GM18498 (cell line): ENCODE data around the gene AFF4.
"Not testable (repeated sequence)": the region's sequence is repeated elsewhere in the genome, so short reads cannot be mapped to it uniquely, and the experiment has no call there.

Experiments used
- ATAC-seq: cut with Tn5 transposase; IDR thresholded peaks from one replicate; pipeline ENCODE4 v1.9.1; 2021; ENCODE audit warnings: mild to moderate bottlenecking, moderate library complexity; ENCODE audit not compliant: unreplicated experiment

AFF4 gene

DNA sequence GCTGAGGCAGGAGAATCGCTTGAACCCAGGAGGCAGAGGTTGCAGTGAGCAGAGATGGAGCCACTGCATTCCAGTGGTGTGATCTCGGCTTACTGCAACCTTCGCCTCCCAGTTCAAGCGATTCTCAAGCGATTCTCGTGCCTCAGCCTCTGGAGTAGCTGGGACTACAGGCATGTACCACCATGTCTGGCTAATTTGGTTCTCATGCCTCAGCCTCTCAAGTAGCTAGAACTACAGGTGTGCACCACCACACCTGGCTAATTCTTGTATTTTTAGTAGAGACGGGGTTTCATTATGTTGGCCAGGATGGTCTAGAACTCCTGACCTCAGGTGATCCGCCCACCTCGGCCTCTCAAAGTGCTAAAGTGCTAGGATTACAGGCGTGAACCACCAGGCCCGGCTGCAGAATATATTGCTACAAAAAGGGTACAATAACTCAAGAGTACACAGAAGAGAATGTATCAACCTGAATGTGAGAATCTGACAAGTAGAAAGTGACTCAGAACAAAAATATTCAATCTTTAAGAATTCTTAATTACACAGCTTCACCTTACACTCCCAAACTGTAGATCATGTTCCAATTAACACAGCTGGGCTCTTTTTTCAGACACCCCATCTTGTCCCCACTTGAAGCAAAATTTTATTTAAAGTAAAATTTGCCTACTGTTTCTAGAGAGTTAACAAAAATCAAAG lies 2.2 kb downstream of the AFF4 start:
- not testable (repeated sequence) for ATAC-seq

DNA sequence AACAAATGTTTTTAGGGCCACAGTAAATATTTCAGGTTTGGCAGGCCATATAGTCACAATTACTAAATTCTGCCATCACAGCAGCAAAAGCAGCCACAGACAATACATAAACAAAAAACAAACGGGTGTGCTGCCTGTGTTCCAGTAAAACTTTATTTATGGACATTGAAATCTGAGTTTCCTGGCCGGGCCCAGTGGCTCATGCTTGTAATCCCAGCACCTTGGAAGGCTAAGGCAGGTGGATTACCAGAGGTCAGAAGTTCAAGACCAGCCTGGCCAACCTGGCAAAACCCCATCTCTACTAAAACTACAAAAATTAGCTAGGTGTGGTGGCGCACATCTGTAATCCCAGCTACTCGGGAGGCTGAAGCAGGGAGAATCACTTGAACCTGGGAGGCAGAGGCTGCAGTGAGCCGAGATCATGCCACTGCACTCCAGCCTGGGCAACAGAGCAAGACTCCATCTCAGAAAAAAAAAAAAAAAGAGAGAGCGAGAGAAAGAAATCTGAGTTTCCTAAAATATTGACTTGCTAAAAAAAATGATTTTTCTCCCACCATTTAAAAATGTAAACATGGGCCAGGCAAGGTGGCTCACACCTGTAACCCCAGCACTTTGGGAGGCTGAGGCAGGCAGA lies 7.2 kb downstream of the AFF4 start:
- ATAC-seq, result not testable (repeated sequence)

DNA sequence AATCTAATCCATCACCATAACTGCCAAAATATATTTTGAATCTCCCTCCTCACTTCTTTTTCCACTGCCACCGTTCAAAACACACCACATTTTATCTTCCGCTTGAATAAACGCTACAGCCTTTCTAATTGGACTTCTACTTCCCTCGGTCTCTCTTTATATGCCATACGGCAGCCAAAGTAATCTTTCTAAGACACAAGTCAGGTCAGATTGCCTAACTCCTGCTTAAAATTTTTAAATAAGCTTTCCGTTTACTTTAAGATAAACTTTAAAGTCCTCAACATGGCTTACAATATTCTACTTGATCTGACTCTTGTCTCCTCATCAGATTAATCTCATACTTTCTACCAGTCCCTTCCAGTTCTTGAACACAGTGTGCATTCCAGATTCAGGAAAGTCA lies 9.7 kb downstream of the AFF4 start:
- no peak for ATAC-seq

DNA sequence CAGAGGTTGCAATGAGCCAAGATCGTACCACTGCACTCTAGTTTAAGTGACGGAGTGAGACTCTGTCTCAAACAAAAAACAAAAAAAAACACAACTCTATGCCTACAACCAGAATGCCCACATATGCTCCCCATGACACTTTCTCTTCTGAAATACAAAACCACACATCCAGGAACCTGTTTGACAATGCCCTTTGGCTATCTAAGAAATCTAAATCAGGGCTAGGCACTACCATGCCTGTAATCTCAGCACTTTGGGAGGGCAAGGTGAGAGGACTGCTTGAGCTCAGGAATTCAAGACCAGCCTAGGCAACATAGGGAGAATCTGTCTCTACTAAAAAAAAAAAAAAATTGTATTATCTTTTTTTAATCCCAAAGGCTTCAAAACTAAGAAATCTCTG lies 10.6 kb downstream of the AFF4 start:
- no peak for ATAC-seq

DNA sequence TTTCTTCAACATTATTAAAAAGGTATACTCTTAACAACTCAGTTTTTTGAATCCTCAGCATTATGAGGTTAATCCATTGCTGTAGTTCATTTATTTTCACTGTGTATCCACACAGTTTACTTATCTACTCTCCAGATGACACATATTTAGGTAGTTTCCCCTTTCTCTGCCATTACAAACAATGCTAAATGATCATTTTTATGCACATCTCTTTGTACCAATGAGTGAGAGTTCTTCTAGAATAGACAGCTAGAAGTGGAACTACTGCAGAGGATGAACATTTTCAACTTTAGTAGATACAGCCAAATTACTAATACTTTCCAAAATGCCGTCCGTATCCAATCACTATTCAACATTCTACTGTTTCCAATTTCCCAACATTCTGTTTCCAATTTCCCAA lies 11.5 kb downstream of the AFF4 start:
- ATAC-seq, result no peak

DNA sequence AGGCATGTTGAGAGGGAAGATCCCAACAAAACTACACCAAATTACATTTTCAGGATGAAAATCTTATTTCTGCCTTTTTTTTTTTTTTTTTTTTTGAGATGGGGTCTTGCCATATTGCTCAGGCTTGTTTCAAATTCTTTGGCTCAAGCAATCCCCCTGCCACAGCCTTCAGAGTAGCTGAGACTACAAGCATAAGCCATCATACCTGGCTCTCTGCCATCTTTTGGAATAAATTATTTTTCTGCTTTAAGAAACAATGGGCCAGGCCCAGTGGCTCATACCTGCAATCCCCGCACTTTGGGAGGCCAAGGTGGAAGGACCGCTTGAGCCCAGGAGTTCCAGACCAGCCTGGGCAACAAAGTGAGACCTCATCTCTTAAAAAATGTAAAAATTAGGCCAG lies 14.3 kb downstream of the AFF4 start:
- ATAC-seq, result no peak

DNA sequence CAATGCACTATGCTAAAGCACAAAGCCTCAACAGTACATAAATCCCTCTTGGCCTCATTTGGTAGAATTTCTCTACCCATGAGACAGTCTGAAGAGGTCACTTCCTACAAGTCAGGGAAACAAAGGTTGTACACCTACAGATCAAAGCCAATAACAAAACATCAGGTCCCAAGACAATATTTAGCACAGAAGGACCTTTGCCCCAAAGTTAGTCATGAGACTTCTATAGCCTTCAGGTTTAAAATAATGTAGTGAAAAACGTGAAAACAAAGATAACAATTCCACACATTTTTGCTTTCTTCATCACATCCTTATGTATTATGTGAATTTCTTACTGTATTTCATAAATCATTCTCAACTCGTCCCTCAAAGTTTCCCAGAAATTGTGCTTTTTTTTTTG lies 15.8 kb downstream of the AFF4 start:
- ATAC-seq, result no peak

DNA sequence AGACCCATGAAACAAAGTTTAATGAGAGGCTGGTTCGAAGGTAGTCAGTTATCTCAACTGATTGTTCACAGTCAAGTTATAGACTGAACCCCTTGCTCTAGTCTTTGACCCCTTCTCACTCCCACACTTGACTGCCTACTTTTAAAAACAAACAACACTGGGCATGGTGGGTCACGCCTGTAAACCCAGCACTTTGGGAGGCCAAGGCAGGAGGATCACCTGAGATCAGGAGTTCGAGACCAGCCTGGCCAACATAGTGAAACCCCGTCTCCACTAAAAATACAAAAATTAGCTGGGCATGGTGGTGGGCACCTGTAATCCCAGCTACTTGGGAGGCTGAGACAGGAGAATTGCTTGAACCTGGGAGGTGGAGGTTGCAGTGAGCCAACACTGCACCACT lies 18.1 kb downstream of the AFF4 start:
- not testable (repeated sequence) for ATAC-seq

DNA sequence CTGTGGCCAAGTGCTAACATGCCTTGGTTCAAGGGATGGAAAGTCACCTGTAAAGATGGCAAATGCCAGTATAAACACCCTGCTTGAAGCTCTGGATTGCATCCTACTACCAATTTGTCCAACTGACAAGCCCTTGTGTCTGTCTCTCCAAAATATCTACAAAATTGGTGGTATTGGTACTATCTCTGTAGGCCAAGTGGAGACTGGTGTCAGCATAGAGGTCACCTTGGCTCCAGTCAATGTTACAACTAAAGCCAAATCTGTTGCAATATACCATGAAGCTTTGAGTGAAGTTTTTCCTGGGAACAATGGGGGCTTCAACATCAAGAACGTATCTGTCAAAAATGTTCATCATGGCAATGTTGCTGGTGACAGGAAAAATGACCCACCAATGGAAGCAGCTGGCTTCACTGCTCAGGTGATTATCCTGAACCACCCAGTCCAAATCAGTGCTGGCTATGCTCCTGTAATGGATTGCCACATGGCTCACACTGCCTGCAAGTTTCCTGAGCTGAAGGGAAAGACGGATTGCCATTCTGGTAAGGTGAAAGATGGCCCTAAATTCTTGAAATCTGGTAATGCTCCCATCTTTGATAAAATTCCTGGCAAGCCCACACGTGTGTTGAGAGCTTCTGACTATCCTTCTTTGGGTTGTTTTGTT lies 19.9 kb downstream of the AFF4 start:
- ATAC-seq, result no peak

DNA sequence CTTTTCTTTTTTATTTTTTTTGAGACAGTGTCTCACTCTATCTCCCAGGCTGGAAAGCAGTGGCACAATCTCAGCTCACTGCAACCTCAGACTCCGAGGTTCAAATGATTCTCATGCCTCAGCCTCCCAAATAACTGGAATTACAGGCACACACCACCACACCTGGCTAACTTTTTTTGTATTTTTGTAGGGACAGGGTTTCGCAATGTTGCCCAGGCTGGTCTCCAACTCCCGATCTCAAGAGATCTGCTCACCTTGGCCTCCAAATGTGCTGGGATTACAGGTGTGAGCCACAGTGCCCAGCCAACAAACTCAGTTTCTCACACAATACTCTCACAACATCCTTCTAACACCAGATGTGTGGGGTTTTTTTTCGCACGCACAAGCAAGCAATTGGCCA lies 22.1 kb downstream of the AFF4 start:
- ATAC-seq, result no peak

DNA sequence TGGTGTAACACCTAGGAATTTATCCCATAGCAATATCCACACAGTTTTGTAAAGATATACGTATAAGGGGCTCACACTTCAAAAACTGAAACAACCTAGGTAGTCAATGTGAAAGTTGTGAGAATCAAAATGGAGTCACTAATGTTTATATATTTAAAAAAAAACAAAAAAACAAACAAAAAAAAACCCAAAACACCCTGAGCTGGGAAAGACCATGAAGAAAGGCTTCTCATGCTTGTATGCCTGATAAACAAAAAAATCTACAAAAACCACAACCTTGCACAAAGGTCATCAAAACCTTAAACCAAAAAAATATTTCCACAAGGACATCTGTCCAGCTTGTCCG lies 35.4 kb downstream of the AFF4 start:
- no peak for ATAC-seq

DNA sequence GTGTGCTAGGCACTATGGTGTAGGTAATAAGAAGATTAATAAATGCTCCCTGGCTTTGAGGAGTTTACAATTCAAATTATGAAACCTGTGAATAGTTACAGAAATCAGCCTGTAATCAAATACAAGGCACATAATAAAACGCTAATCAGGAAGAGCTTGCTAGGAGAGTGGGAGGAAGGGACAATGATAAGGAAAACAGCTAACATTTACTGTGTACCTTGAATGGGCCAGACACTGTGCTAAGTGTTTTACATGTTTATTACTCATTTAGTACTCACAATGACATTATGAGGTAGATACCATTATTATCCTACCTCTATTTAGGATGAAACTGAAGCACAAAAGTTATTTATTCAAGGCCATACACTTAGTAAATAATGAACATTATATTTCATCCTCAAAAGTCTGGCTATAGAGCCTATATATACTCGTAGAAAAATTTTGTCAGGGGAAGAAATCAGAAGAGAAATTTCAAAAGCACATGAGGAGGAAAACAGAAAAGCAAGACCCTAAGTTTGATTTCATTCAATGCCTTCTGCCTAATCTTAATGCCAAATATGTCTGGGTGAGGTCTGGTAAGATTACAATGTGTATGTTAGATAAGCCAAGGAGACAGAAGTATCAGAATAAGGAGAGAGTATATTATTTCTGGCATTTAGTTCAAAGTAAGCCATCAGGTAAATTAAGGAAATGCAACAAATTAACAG lies 35.9 kb downstream of the AFF4 start:
- ATAC-seq, result no peak

DNA sequence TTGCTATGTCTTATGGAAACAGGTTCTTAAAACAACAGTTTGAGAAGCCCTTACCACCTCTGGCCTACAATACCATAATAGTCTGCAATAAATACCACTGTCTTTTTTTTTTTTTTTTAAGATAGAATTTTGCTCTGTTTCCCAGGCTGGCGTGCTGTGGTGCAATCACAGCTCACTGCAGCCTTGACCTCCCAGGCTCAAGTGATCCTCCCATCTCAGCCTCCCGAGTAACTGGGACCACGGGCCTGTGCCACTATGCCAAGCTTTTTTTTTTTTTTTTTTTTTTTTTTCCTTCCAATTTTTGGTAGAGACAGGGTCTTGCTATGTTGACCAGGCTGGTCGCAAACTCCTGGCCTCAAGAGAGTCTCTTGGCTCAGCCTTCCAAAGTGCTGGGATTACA lies 37.0 kb downstream of the AFF4 start:
- ATAC-seq, result no peak

DNA sequence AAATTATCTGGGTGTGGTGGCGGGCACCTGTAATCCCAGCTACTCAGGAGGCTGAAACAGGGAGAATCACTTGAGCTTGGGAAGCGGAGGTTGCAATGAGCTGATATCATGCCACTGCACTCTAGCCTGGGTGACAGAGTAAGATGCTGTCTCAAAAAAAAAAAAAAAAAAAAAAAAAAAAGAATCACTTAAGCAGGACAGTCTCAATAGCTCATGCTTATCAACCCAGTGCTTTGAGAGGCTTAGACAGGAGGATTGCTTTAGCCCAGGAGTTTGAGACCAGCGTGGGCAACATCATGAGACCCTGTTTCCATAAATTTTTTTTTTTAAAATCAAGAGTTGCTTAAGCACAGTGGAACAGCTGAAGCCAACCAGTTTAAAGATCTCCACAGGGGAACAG lies 47.3 kb downstream of the AFF4 start:
- ATAC-seq, result no peak

DNA sequence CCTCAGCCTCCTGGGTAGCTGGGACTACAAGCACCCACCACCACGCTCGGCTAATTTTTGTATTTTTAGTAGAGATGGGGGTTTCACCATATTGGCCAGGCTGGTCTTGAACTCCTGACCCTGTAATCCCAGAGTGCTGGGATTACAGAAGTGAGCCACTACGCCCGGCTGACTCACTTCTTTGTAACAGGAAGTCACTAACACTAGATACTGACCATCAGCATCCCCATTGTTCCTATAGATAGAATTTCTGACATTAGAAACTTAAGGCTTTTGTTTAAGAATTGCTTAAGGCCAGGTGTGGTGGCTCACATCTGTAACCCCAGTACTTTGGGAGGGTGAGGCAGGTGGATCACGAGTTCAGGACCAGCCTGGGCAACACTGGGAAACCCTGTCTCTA lies 47.8 kb downstream of the AFF4 start:
- ATAC-seq, result no peak

DNA sequence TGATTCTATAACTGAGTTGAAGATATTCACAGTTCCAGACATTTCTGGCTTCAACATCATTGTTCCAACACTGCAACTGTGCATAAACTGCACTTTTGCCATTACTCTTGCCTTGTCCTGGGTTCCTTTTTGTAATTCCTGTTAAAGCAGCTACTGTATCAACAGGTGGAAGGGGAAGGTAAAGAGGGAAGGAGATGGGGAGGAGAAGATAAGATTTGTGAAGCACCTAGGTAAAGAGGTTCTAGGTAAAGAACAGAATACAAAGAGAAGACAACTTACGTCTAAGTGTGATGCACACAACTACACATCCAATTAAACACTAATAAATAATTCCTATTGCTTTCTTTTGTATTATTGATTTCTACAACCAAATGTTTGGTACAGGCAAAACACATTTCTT lies 53.7 kb downstream of the AFF4 start:
- ATAC-seq, result no peak

DNA sequence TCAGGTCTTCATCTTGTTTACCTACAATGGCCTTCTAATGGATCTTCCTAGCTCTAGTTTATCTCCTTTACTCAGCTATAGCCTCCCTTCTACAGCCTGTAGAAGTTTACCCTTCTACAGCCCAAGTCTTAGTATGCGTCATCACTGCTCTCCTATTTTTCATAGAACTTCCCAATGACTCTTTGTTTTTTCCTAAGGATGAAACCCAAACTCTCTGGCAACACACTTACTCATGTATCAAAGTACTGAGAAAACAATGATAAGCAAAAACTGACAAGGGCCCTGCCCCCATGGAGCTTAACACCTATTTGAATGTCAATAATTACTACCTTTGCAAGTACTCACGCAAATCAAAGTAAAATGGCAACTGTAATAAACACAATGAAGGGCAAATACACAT lies 56.3 kb downstream of the AFF4 start:
- ATAC-seq, result no peak

DNA sequence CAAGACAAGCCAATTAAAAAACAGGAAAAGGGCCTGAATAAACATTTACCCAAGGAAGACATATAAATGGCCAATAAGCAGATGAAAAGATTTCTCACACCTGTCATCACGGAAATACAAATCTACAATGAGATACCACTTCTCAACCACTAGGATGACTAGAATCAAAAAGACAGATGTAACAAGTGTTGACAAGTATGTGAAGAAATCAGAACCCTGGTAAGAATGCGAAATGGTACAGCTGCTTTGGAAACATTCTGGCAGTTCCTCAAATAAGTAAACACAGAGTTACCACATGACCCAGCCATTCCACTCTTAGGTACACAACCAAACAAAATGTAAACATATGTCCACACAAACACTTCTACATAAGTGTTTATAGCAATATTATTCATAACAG lies 57.5 kb downstream of the AFF4 start:
- no peak for ATAC-seq

DNA sequence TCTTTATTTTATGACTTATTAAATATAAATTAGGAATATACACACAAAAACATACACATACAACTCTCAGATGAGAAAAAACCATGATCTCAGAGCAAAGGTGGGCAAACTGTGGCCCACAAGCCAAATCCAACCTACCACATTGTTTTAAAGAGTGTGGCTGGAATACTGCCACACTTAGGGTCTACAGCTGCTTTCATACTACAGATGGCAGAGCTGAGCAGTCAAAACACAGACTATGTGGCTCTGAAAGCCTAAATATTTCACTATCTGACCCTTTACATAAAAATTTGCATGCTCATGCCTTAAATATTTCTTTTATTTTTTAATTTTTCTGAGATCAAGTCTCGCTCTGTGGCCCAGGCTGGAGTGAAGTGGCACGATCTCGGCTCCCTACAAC lies 61.7 kb downstream of the AFF4 start:
- no peak for ATAC-seq

DNA sequence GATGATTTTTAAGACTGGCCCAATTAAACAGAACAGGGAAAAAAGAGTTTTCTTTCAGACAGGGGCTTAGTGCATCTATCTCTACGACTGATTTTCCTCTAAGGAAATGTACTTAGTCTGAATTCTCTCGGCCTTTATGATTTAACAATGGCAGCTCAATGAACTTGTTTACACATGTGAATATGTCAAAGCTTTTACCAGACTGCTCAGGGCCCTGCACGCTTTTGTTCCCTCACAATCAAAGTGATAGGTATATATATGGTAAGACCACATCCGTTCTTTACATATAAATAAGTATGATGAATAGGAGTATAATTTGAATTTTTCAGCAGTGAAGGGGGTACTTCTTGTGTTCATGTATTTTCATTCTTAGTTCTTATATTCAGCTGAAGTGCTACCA lies 62.4 kb downstream of the AFF4 start:
- no peak for ATAC-seq

DNA sequence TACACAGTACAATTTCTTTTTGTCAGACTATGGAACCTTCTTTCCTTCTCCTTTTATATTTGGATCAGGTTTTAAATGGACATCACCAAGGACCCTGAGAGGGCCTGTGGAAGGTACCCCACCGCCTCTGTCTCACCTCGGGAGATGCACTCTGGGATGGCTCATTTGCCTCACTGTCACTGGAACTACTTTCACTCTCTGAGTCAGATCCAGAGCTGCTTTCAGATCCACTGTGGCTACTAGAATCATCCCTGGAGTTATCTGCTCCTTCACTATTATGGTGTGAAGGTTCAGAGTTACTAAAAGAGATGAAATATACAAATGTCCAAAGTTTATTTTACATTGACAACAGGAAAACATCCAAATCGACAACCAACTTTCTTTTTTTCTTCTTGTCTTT lies 65.3 kb downstream of the AFF4 start:
- no peak for ATAC-seq

DNA sequence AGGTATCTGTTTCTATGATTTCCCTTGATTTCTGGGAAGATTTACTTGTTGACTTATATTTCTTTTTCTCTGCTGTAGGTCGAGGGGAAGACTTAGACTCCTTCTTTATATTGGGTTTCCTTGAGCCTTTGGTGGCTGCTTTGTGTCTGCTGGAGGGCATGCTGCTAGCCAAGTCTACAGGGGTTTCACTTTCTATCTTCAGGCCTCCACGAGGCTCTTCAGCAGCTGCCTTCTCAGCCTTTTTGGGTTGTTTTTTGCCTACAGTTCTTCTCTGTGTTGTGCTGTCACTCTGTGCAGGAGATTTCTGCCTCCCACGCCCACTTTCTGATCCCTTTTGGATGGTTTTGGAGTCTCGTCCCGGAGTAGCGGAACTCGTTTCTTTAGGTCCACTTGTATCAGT lies 66.7 kb downstream of the AFF4 start:
- peak; percentile 51 for ATAC-seq
